HG03097 (cell line): ENCODE data around the gene NAPA.

Source experiments
- ATAC-seq: cut with Tn5 transposase; IDR thresholded peaks from one replicate; pipeline ENCODE4 v1.9.1; 2021; ENCODE audit not compliant: unreplicated experiment, low FRiP score

Gene NAPA

GRCh38 chr19:47514869-47515588 lies at the start of gene NAPA:
Gene NAPA (minus strand): TSS chr19:47515063. CDS start chr19:47514940, 123 bp downstream.
- ATAC-seq = peak; percentile 80

DNA sequence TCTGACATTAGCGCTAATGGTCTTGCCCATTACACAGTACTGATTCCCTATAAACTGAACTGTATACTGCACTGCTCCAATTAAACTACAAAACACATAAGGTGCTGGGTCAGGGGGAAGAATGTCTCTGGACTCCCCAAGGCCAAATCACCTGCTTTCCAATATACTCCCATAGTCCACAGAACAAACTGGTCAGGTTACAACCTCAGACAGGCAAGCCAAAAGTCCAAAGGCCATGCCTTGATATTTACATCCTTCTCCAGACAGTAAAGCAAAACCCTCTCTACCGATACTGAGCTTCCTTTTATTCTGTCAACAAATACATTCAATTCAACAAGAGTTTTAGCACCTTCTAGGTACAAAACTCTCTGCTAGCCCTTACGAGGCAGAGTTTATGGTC lies 49.2 kb upstream of the NAPA start:
- no peak for ATAC-seq

GRCh38 chr19:47561440-47562057 lies 46.7 kb upstream of the NAPA start:
- no peak for ATAC-seq

GRCh38 chr19:47560999-47561398 lies 46.1 kb upstream of the NAPA start:
- ATAC-seq = no peak

DNA sequence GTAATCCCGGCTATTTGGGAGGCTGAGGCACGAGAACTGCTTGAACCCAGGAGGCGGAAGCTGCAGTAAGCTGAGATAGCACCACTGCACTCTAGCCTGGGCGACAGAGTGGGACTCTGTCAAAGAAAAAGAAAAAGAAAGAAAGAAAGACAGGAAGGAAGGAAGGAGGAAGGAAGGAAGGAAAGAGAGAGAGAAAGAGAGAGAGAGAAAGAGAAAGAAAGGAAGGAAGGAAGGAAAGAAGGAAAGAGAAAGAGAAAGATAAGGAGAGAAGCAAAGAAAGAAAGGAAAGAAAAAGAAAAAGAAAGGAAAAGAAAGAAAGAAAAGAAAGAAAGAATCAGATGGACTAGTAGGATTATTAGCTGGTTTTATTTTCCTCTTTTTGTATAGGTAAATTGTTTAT lies 35.3 kb upstream of the NAPA start:
- no peak for ATAC-seq

DNA sequence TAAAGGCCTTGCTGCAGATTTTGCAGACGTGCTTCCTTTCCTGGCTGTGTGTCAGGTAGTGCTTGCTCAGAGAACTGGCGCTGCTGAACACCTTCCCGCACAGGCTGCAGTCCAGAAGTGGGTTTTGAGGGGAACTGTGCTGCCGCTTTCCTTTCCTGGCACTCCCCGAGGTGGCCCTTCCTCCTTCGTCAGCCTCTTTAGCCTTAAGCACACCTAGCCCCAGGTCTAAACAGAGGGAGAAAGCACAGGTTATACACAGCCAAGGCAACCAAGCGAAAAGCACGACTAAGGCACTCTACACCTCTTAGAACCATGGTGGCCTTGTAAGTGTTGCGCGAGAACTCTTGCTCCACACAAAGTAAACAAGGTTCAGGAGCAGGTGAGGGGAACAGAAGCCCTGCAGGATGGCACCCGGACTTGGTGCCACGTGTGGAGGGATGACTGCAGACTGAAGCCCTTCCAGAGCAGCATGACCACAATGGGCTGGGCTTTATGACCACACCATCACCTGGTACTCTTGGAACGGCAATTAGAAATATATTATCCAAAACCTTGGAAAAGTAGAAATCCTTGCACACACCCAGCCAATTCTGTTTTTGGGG lies 34.5 kb upstream of the NAPA start:
- no peak for ATAC-seq

GRCh38 chr19:47547199-47547598 lies 32.3 kb upstream of the NAPA start:
- ATAC-seq = no peak

DNA sequence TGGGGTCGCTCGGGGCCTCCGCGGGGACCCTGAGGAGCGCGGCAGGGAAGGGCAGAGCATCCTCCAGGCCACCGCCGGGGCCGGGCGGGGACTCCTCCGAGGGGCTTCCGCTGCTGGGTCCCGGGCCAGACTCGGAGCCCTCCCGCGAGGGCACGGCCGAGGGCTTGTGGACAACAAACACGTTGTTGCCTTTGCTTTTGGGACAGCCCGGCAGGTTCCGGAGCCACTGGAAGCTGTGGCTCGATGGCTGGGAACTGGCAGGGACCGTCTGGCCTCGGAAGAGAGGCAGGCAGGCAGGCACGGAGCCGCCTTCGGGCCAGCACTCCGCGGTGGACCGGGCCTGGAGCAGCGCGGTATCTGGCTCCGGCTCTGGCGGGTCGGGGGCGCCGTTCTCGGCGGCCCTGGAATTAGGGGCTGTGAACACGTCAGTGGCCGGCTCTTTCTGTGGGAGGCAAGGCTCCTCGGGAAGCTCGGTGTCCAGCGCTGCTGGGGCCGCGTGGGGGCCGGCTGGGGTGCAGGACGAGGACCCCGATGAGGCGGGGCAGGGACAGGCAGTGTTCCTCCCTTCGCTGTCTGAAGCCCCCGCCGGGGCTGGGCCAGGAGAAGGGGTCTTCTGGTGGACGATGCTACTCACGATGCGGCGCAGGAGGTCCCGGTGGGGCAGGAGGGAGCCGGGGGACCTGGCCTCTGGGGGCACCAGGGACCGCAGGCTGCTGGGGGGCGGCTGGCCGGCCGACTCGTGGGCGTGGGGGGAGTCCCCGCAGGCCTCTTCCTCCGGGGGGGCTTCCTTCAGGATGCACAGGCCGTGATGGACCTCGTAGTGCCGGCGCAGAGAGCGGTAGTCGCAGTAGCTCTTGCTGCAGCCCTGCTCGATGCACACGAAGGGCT lies 30.4 kb upstream of the NAPA start:
- ATAC-seq = no peak

DNA sequence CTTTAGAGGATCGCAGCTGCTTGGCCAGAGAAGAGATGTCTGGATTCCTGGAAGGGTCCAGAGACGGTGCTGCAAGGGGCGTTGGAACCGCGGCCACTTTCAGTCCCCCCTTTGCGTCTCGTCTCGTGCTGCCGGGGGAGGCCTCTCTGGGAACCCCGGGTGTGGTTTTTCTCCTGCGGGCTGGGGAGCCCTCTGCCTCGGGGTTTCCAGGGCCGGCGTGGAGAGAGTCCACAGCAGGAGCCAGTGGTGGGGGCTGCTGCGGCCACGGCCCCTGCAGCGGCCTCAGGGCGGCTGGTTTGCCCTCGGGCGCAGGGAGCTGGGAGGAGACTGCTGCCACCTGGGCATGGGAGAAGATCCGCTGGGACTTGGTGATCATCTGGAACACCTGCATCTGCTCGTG lies 29.6 kb upstream of the NAPA start:
- no peak for ATAC-seq

DNA sequence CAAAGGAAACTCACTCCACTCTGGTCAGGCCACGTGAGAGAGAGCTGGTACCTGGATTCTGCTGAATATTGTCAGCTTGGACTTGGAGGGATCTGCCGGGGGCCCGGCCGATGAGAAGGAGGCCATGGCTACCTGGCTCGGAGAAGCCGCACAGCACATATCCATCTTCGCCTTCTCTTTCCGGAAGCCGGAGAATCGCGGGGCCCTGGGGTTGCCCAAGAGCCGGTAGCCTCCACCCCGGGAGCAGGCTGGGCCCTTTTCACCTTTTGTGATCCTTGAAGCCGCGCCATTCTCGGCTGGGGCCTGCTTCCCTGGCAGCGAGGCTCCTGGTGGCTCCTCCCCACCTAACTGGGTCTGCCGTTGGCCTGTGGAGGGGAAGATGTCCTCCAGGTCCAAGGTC lies 29.2 kb upstream of the NAPA start:
- no peak for ATAC-seq

DNA sequence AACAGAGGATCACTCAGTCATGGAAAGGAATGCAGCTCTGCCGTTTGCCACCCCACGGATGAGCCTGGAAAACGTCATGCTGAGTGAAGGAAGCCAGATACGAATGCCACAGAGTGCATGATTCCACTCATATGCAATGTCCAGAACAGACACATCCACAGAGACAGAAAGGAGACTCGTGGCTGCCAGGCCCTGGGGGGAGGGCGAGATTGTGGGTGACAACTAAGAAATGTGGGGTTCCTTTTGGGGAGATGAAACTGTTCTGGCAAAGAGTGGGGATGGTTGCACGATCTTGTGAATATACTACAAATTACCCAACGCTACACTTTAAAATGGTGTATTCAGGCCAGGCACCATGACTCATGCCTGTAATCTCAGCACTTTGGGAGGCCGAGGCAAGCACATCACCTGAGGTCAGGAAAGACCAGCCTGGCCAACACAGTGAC lies 27.2 kb upstream of the NAPA start:
- no peak for ATAC-seq

DNA sequence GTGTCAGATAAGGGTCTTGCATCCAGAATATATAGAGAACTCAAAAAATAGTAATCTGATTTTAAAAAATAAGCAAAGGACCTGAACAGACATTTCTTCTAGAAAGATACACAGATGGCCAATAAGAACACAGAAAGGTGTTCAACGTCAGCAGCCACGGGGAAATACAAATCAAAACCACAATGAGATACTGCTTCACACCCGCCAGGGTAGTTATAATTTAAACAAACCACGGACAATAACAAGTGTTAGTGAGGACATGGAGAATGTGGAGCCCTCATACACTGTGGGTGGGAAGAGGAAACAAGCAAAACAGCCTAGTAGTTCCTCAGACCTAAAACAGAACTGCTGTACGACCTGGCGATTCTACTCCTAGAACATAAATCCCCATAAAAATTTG lies 26.7 kb upstream of the NAPA start:
- ATAC-seq = no peak

- no peak for ATAC-seq
Observed at GRCh38 chr19:47540748-47541147, 25.9 kb upstream of the NAPA start.

GRCh38 chr19:47539747-47540311 lies 25.0 kb upstream of the NAPA start:
- no peak for ATAC-seq

DNA sequence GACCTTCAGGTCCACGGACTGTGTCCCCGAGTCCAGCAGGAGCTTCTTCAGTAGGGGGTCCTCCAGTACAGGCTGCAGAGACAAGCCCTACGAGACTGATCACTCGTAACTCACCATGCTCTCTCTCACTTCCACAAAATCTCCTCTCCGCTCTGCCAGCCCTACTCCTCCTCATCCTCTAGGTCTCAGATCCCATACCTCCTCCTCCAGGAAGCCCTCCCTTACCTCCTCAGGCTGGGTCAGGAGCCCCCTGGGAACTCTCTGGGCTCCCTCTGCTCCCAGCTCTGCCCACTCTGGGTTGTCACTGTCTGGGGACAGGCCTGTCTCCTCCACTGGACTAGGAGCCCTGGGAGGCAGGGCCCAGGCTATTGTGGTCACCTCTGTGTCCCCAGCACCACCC lies 23.9 kb upstream of the NAPA start:
- ATAC-seq = no peak

GRCh38 chr19:47537493-47537892 lies 22.6 kb upstream of the NAPA start:
- ATAC-seq = no peak

GRCh38 chr19:47534628-47535027 lies 19.8 kb upstream of the NAPA start:
- no peak for ATAC-seq

GRCh38 chr19:47531640-47532387 lies 17.0 kb upstream of the NAPA start:
- ATAC-seq = no peak

DNA sequence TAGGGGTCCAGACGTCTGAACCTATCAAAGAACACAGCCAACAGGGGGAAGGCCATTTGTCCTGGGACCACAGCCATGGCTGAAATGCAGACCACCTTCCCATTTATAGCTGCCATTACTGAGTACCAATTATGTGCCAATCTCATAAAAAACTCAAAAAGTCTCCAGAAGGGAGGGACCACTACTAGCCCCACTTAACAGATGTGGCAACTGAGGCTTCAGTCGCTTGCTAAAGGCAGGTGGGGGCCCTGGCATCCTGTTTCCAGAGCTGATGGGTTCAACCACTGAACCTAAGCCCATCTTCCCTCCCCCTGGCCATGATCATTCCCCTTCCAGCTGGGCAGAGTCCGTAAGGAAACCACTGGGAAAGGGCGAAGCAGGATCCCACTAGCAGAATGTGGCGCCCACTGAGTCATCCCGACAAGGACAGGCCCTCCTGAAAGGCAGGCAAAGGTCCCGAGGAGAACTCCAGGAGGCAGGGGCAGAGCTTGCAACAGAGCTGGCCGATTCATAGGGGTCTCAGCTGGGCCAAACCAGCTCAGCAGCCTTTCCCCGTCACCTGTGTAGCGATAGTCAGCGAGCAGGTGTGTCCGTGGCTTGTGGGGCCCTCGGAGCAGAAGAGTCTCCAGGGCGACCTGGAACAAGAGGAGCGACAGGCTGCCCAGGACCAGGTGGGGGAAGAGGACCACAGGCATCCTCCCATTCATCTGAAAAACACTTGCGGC lies 14.3 kb upstream of the NAPA start:
- ATAC-seq = no peak
